T-helper 9 cell (primary cell): ENCODE data around the gene LRRC25.
"Not testable (repeated sequence)": the region's sequence is repeated elsewhere in the genome, so short reads cannot be mapped to it uniquely, and the experiment has no call there.

ENCODE experiments used
- DNase-seq: peaks from one replicate; pipeline ENCODE4 v3.0.0-alpha.2; 2020

Gene LRRC25

GRCh38 chr19:18373892-18374629 is 23.4 kb downstream of the LRRC25 start:
- no peak for DNase-seq

GRCh38 chr19:18373407-18373891 is 24.0 kb downstream of the LRRC25 start:
- no peak for DNase-seq

GRCh38 chr19:18368504-18369222 is 28.8 kb downstream of the LRRC25 start:
- DNase-seq: no peak

- DNase-seq: no peak
These were observed 31.4 kb downstream of the LRRC25 start for GRCh38 chr19:18366021-18366435.

GRCh38 chr19:18364826-18365528 is 32.4 kb downstream of the LRRC25 start:
- no peak for DNase-seq

GRCh38 chr19:18364277-18364825 is 33.1 kb downstream of the LRRC25 start:
- not testable (repeated sequence) for DNase-seq

GRCh38 chr19:18363787-18364186 is 33.6 kb downstream of the LRRC25 start:
- DNase-seq: no peak

GRCh38 chr19:18362934-18363542 is 34.4 kb downstream of the LRRC25 start:
- no peak for DNase-seq

- DNase-seq: no peak
These were observed 35.8 kb downstream of the LRRC25 start for GRCh38 chr19:18361646-18362045.

- DNase-seq: no peak
These were observed 40.4 kb downstream of the LRRC25 start for GRCh38 chr19:18357041-18357440.

GRCh38 chr19:18354743-18355142 is 42.7 kb downstream of the LRRC25 start:
- not testable (repeated sequence) for DNase-seq

GRCh38 chr19:18353378-18354005 is 43.9 kb downstream of the LRRC25 start:
- DNase-seq: no peak

GRCh38 chr19:18351544-18351943 is 45.9 kb downstream of the LRRC25 start:
- DNase-seq: no peak

- DNase-seq: no peak
These were observed 46.9 kb downstream of the LRRC25 start for GRCh38 chr19:18350490-18350889.

GRCh38 chr19:18349524-18350128 is 47.8 kb downstream of the LRRC25 start:
- no peak for DNase-seq

GRCh38 chr19:18348818-18349339 is 48.5 kb downstream of the LRRC25 start:
- DNase-seq: not testable (repeated sequence)

- no peak for DNase-seq
These were observed 49.3 kb downstream of the LRRC25 start for GRCh38 chr19:18348171-18348570.

GRCh38 chr19:18346091-18346490 is 51.3 kb downstream of the LRRC25 start:
- DNase-seq: no peak

- DNase-seq: no peak
These were observed 52.1 kb downstream of the LRRC25 start for GRCh38 chr19:18345296-18345695.

GRCh38 chr19:18344582-18344950 is 52.9 kb downstream of the LRRC25 start:
- no peak for DNase-seq

- DNase-seq: no peak
These were observed 55.3 kb downstream of the LRRC25 start for GRCh38 chr19:18342090-18342632.
